ENCODE results near the gene ESYT2. TPM values are rescaled to one million over a fixed set of nuclear protein-coding genes. Genes with fewer than 3 reads are reported as not detected.
"Not testable (repeated sequence)": the region's sequence is repeated elsewhere in the genome, so short reads cannot be mapped to it uniquely, and the experiment has no call there.

Gene ESYT2
- total RNA-seq, 2 donors from 2014 or later: 60.0 to 75.9 TPM

- Histone ChIP-seq H3K27ac (peak overlapping the region; percentile 89 to 92), H3K27me3 (no peaks in the 10 kb centered on the region), H3K9me3 (no peaks in the 10 kb centered on the region), H3K4me1 (peaks cover 0 to 23% of the 10 kb centered on the region in 2 donors), H3K36me3 (no peaks in the 10 kb centered on the region), H3K4me3 (peak overlapping the region; percentile 47 to 53)
- no peak for TF ChIP-seq CTCF (IDR thresholded peaks at IDR 0.05)
- peak; percentile 93 for DNase-seq (ENCODE audit: low spot score)
Observed at GRCh38 chr7:158863611-158864506, 34.5 kb upstream of the ESYT2 start.

- not testable (repeated sequence) for H3K36me3 ChIP-seq; DNase-seq (ENCODE audit: low spot score); H3K9me3 ChIP-seq; H3K27me3 ChIP-seq
- Histone ChIP-seq H3K4me3 (peak overlapping the region; percentile 47 to 53), H3K27ac (peak overlapping the region; percentile 89 to 92), H3K4me1 (peaks cover 0 to 20% of the 10 kb centered on the region in 2 donors)
Observed at GRCh38 chr7:158862985-158863610, 33.8 kb upstream of the ESYT2 start.

- Histone ChIP-seq H3K27me3 (no peaks in the 10 kb centered on the region), H3K36me3 (no peaks in the 10 kb centered on the region), H3K27ac (peak overlapping the region; percentile 89 to 92), H3K9me3 (no peaks in the 10 kb centered on the region), H3K4me3 (no peak overlapping the region), H3K4me1 (peaks cover 0 to 29% of the 10 kb centered on the region in 2 donors)
- no peak for TF ChIP-seq CTCF (IDR thresholded peaks at IDR 0.05)
- no peak for DNase-seq (ENCODE audit: low spot score)
Observed at GRCh38 chr7:158861936-158862704, 32.8 kb upstream of the ESYT2 start.

GRCh38 chr7:158861004-158861787 lies 31.9 kb upstream of the ESYT2 start:
- Histone ChIP-seq H3K9me3 (no peaks in the 10 kb centered on the region), H3K36me3 (no peaks in the 10 kb centered on the region), H3K27me3 (no peaks in the 10 kb centered on the region), H3K4me3 (no peak overlapping the region), H3K27ac (peak overlapping the region; percentile 89 to 92), H3K4me1 (peaks cover 0 to 31% of the 10 kb centered on the region in 2 donors)
- DNase-seq (ENCODE audit: low spot score): no peak
- no peak for TF ChIP-seq CTCF (IDR thresholded peaks at IDR 0.05)

- peak overlapping the region; percentile 59 to 89 for H3K27ac ChIP-seq
- peaks cover 0 to 29% of the 10 kb centered on the region in 2 donors for H3K4me1 ChIP-seq
- no peak for TF ChIP-seq CTCF (IDR thresholded peaks at IDR 0.05)
Observed at GRCh38 chr7:158860394-158860793, 31.1 kb upstream of the ESYT2 start.

More at GRCh38 chr7:158860394-158860793, 31.1 kb upstream of the ESYT2 start:
- Histone ChIP-seq H3K36me3 (no peaks in the 10 kb centered on the region), H3K9me3 (no peaks in the 10 kb centered on the region), H3K27me3 (no peaks in the 10 kb centered on the region), H3K4me3 (no peak overlapping the region)
- no peak for DNase-seq (ENCODE audit: low spot score)

Data from right atrium auricular region (tissue), 2 donors.